NCI-H446 (cell line): Measurements from ENCODE around the gene QSOX1.

Experiments
- DNase-seq, 2 experiments: peaks; one replicate each; lab custom pipeline; 2025; lab: John Stamatoyannopoulos, UW

Gene QSOX1

GRCh38 chr1:180169640-180170195 lies 15.0 kb downstream of the QSOX1 start:
- no peak for DNase-seq

GRCh38 chr1:180170546-180171151 lies 16.0 kb downstream of the QSOX1 start:
- DNase-seq = no peak

GRCh38 chr1:180171691-180172090 lies 17.0 kb downstream of the QSOX1 start:
- DNase-seq = no peak

- no peak for DNase-seq
Measured at GRCh38 chr1:180173451-180173850, 18.8 kb downstream of the QSOX1 start.

GRCh38 chr1:180173952-180174351 lies 19.3 kb downstream of the QSOX1 start:
- peak; percentile 92 to 98 for DNase-seq

GRCh38 chr1:180175291-180175690 lies 20.6 kb downstream of the QSOX1 start:
- no peak for DNase-seq

- no peak for DNase-seq
Measured at GRCh38 chr1:180175806-180176205, 21.1 kb downstream of the QSOX1 start.

- peak in 1 of 2 experiments; percentile 38 for DNase-seq
Measured at GRCh38 chr1:180176965-180177364, 22.3 kb downstream of the QSOX1 start.

GRCh38 chr1:180177931-180178330 lies 23.3 kb downstream of the QSOX1 start:
- no peak for DNase-seq

- peak; percentile 48 to 82 for DNase-seq
Measured at GRCh38 chr1:180178511-180179161, 24.0 kb downstream of the QSOX1 start.

- DNase-seq = no peak
Measured at GRCh38 chr1:180179162-180179957, 24.7 kb downstream of the QSOX1 start.

- DNase-seq = peak in 1 of 2 experiments; percentile 44
Measured at GRCh38 chr1:180181048-180181447, 26.4 kb downstream of the QSOX1 start.

GRCh38 chr1:180181996-180182642 lies 27.4 kb downstream of the QSOX1 start:
- DNase-seq = peak in 1 of 2 experiments; percentile 50

GRCh38 chr1:180182643-180183311 lies 28.1 kb downstream of the QSOX1 start:
- peak; percentile 83 to 96 for DNase-seq

- no peak for DNase-seq
Measured at GRCh38 chr1:180183426-180183825, 28.8 kb downstream of the QSOX1 start.

GRCh38 chr1:180184041-180184440 lies 29.4 kb downstream of the QSOX1 start:
- DNase-seq = no peak

GRCh38 chr1:180185281-180185680 lies 30.6 kb downstream of the QSOX1 start:
- no peak for DNase-seq

- DNase-seq = no peak
Measured at GRCh38 chr1:180185971-180186645, 31.4 kb downstream of the QSOX1 start.

GRCh38 chr1:180186831-180187230 lies 32.2 kb downstream of the QSOX1 start:
- no peak for DNase-seq

- DNase-seq = no peak
Measured at GRCh38 chr1:180187626-180188025, 33.0 kb downstream of the QSOX1 start.

GRCh38 chr1:180188091-180188506 lies 33.4 kb downstream of the QSOX1 start:
- peak; percentile 49 to 75 for DNase-seq
